CD14-positive monocyte (primary cell): Measurements from ENCODE around the gene RAB3D. TPM values are rescaled to one million over a fixed set of nuclear protein-coding genes. Genes with fewer than 3 reads are reported as not detected.

Source experiments
- DNase-seq, 3 donors: peaks; one replicate each; pipeline ENCODE4 v3.0.0-alpha.2; 2011 to 2022
- H2AFZ ChIP-seq: 2 replicates; pipeline ENCODE4 v1.6.0; 2012; ENCODE audit warnings: mild to moderate bottlenecking, low read depth, low read length, inconsistent platforms; ENCODE audit not compliant: insufficient read depth, poor library complexity, severe bottlenecking
- H3K27ac ChIP-seq, 2 donors: 1 replicate in 1 of 2; 2 replicates in 1 of 2; pipeline ENCODE4 v1.5.1; 2012 to 2013; ENCODE audit warnings: low read length in 2 of 2, control low read depth in 1 of 2, inconsistent platforms in 1 of 2, low read depth in 1 of 2, mild to moderate bottlenecking in 1 of 2
- H3K27me3 ChIP-seq, 2 donors: one replicate each; pipeline versions ENCODE4 v1.6.0 to v1.6.1; 2011 to 2013; ENCODE audit warnings: low read length in 2 of 2; ENCODE audit not compliant: control insufficient read depth in 2 of 2, insufficient read depth in 2 of 2
- H3K36me3 ChIP-seq, 2 donors: replicated peaks in 1 of 2; 1 replicate in 1 of 2; 2 replicates in 1 of 2; pipeline versions ENCODE4 v1.5.1 to v1.6.1; 2012 to 2013; ENCODE audit warnings: low read length in 2 of 2, control low read depth in 1 of 2, inconsistent platforms in 1 of 2, mild to moderate bottlenecking in 1 of 2; ENCODE audit not compliant: insufficient read depth in 2 of 2, control insufficient read depth in 1 of 2
- H3K4me1 ChIP-seq, 2 donors: 1 replicate in 1 of 2; 2 replicates in 1 of 2; pipeline versions ENCODE4 v1.5.1 to v1.6.1; 2012 to 2013; ENCODE audit warnings: low read length in 2 of 2, control low read depth in 1 of 2, inconsistent platforms in 1 of 2, mild to moderate bottlenecking in 1 of 2, moderate library complexity in 1 of 2; ENCODE audit not compliant: insufficient read depth in 2 of 2, control insufficient read depth in 1 of 2
- H3K4me2 ChIP-seq: replicated peaks from 2 replicates; pipeline ENCODE3; 2012; ENCODE audit warnings: low read length, moderate library complexity, mild to moderate bottlenecking; ENCODE audit not compliant: poor library complexity, severe bottlenecking; ENCODE audit errors: extremely low read depth
- H3K4me3 ChIP-seq, 3 experiments: fragments of 200-600 bp in 1 of 3; sonication (generic) in 1 of 3; replicated peaks in 1 of 3; 1 replicate in 2 of 3; 2 replicates in 1 of 3; pipeline ENCODE4 v1.5.1; 2011 to 2013; ENCODE audit warnings: low read length in 3 of 3, mild to moderate bottlenecking in 3 of 3, control low read depth in 2 of 3, low read depth in 2 of 3, inconsistent platforms in 1 of 3, moderate library complexity in 1 of 3
- H3K79me2 ChIP-seq: 2 replicates; pipeline ENCODE4 v1.6.0; 2012; ENCODE audit warnings: mild to moderate bottlenecking, control low read depth, inconsistent platforms, low read length, moderate library complexity; ENCODE audit not compliant: insufficient read depth
- H3K9ac ChIP-seq: 2 replicates; pipeline ENCODE4 v1.6.0; 2017; ENCODE audit warnings: low read length, mild to moderate bottlenecking; ENCODE audit not compliant: insufficient read depth, poor library complexity, severe bottlenecking
- H3K9me3 ChIP-seq, 2 donors: replicated peaks in 1 of 2; 1 replicate in 1 of 2; 2 replicates in 1 of 2; pipeline versions ENCODE4 v1.5.1 to v1.6.1; 2012 to 2013; ENCODE audit warnings: low read length in 2 of 2, control low read depth in 1 of 2; ENCODE audit not compliant: control insufficient read depth in 1 of 2, insufficient read depth in 1 of 2
- H4K20me1 ChIP-seq: 2 replicates; pipeline ENCODE4 v1.6.0; 2012; ENCODE audit warnings: mild to moderate bottlenecking, low read length, control low read depth, moderate library complexity; ENCODE audit not compliant: insufficient read depth
- H3K27ac Mint-ChIP-seq, 7 donors: one replicate each; pipeline ENCODE4 v1.8.0; 2020; ENCODE audit warnings: mild to moderate bottlenecking in 7 of 7, mixed read lengths in 7 of 7, moderate library complexity in 6 of 7, inconsistent platforms in 2 of 7
- H3K27me3 Mint-ChIP-seq, 3 donors: one replicate each; pipeline ENCODE4 v1.8.0; 2021 to 2022; ENCODE audit warnings: low read depth in 3 of 3, mild to moderate bottlenecking in 3 of 3, mixed read lengths in 3 of 3, moderate library complexity in 3 of 3, inconsistent platforms in 1 of 3
- H3K36me3 Mint-ChIP-seq, 2 donors: one replicate each; pipeline ENCODE4 v1.8.0; 2020; ENCODE audit warnings: mixed read lengths in 2 of 2, inconsistent platforms in 1 of 2, mild to moderate bottlenecking in 1 of 2
- H3K4me1 Mint-ChIP-seq: one replicate; pipeline ENCODE4 v1.8.0; 2020; ENCODE audit warnings: mild to moderate bottlenecking, mixed read lengths
- H3K4me3 Mint-ChIP-seq, 2 donors: one replicate each; pipeline ENCODE4 v1.8.0; 2020; ENCODE audit warnings: mild to moderate bottlenecking in 2 of 2, mixed read lengths in 2 of 2, moderate library complexity in 1 of 2
- H3K9me3 Mint-ChIP-seq, 7 donors: one replicate each; pipeline ENCODE4 v1.8.0; 2020 to 2022; ENCODE audit warnings: mixed read lengths in 7 of 7, mild to moderate bottlenecking in 6 of 7, moderate library complexity in 6 of 7, inconsistent platforms in 2 of 7
- WGBS: methylation state at CpG from one replicate; pipeline ENCODE4 v1.1.5; 2013; ENCODE audit warnings: missing lambda C conversion rate; ENCODE audit not compliant: insufficient coverage; 5-methylcytosine and 5-hydroxymethylcytosine counted together
- intact Hi-C, 2 donors: fragments of 100-400 bp; cut with micrococcal nuclease; formaldehyde crosslinking; loops; one replicate each; pipeline versions ENCODE4 v1.15.0 to v1.15.1; 2023
- polyA plus RNA-seq, 3 donors: library from polyadenylated mRNA; depleted of rRNA in 1 of 3; unstranded in 2 of 3; stranded (reverse) in 1 of 3; fragments of 300-500 nt in 2 of 3; fragments of >200 nt in 1 of 3; fragmentation: Illumina TruSeq in 2 of 3; gene quantifications; 1 replicate in 2 of 3; 2 replicates in 1 of 3; pipeline ENCODE4 v1.2.3, GENCODE V29; 2012 to 2021
- TF ChIP-seq, protein P1 (sequence below): fragments of 200-600 bp; IDR thresholded peaks from one replicate; pipeline ENCODE4 v1.8.0; 2022; ENCODE audit warnings: antibody characterized with exemption, mild to moderate bottlenecking

The RAB3D gene
- polyA plus RNA-seq, 3 donors = 52.9 to 78.1 (median 60.8) TPM

GRCh38 chr19:11295180-11295579 is 44.3 kb downstream of the RAB3D start:
- Mint-ChIP-seq H3K9me3 (peaks cover 0 to 2% (median 0%) of the 10 kb centered on the region in 7 donors), H3K4me3 (no peak overlapping the region), H3K27me3 (peaks cover 0 to 4% (median 2%) of the 10 kb centered on the region in 3 donors), H3K4me1 (peaks cover 67% of the 10 kb centered on the region), H3K36me3 (peaks cover under 1 to 3% of the 10 kb centered on the region in 2 donors), H3K27ac (peak overlapping the region in 6 of 7 donors; percentile 33 to 97 (median 94))
- Histone ChIP-seq H3K27me3 (no peaks in the 10 kb centered on the region), H3K9me3 (no peaks in the 10 kb centered on the region), H3K9ac (no peak overlapping the region), H3K27ac (peak overlapping the region in 1 of 2 donors; percentile 81), H3K36me3 (no peaks in the 10 kb centered on the region), H3K79me2 (no peaks in the 10 kb centered on the region), H3K4me3 (no peak overlapping the region), H4K20me1 (no peaks in the 10 kb centered on the region), H2AFZ (no peak overlapping the region), H3K4me1 (peaks cover 72 to 75% of the 10 kb centered on the region in 2 donors), H3K4me2 (no peak overlapping the region)
- TF ChIP-seq, protein P1, sequence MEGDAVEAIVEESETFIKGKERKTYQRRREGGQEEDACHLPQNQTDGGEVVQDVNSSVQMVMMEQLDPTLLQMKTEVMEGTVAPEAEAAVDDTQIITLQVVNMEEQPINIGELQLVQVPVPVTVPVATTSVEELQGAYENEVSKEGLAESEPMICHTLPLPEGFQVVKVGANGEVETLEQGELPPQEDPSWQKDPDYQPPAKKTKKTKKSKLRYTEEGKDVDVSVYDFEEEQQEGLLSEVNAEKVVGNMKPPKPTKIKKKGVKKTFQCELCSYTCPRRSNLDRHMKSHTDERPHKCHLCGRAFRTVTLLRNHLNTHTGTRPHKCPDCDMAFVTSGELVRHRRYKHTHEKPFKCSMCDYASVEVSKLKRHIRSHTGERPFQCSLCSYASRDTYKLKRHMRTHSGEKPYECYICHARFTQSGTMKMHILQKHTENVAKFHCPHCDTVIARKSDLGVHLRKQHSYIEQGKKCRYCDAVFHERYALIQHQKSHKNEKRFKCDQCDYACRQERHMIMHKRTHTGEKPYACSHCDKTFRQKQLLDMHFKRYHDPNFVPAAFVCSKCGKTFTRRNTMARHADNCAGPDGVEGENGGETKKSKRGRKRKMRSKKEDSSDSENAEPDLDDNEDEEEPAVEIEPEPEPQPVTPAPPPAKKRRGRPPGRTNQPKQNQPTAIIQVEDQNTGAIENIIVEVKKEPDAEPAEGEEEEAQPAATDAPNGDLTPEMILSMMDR = no peak
- 69% methylated on average over 2 of the region's 4 CpGs for WGBS
- intact Hi-C loops = loop anchor here (2.0 to 10.0 kb wide), 4 partner anchors 37 to 270 kb away; partner anchors contain the start of gene RAB3D (in 1 of the 2)
- peak in 1 of 3 donors; percentile 19 for DNase-seq

GRCh38 chr19:11293433-11294389 is 45.7 kb downstream of the RAB3D start:
- H3K36me3 Mint-ChIP-seq = no peaks in the 10 kb centered on the region
- Histone ChIP-seq H3K9me3 (no peaks in the 10 kb centered on the region), H3K27ac (peak overlapping the region; percentile 58 to 78), H3K4me1 (peaks cover 75 to 78% of the 10 kb centered on the region in 2 donors), H3K79me2 (no peaks in the 10 kb centered on the region), H2AFZ (peak overlapping the region; percentile 59), H3K4me2 (peak overlapping the region; percentile 82), H4K20me1 (no peaks in the 10 kb centered on the region), H3K4me3 (peak overlapping the region in 2 of 3 experiments; percentile 19 to 69), H3K9ac (peak overlapping the region; percentile 36), H3K27me3 (no peaks in the 10 kb centered on the region), H3K36me3 (no peaks in the 10 kb centered on the region)
- peak overlapping the region; percentile 84 to 95 (median 93) for H3K27ac Mint-ChIP-seq
- H3K4me1 Mint-ChIP-seq = peaks cover 72% of the 10 kb centered on the region
- peak overlapping the region; percentile 67 to 82 for H3K4me3 Mint-ChIP-seq
- DNase-seq = peak; percentile 96 to 98 (median 98)
- TF ChIP-seq, protein P1 = peak; percentile 98
- WGBS = under 1% methylated on average over 36 of the region's 41 CpGs
- intact Hi-C loops = loop anchor here (2.0 to 10.0 kb wide), 5 partner anchors 51 to 271 kb away; partner anchors contain the start of genes CCDC159 (in 1 of the 2), ELAVL3 (in 1 of the 2), EPOR (in 1 of the 2) and TMEM205 (in 1 of the 2)
- peaks cover 0 to 5% (median 4%) of the 10 kb centered on the region in 3 donors for H3K27me3 Mint-ChIP-seq
- H3K9me3 Mint-ChIP-seq = peaks cover 0 to under 1% (median 0%) of the 10 kb centered on the region in 7 donors
